HG02870 (cell line): ENCODE data around the gene PRLHR.

Source experiments
- ATAC-seq: cut with Tn5 transposase; IDR thresholded peaks from one replicate; pipeline ENCODE4 v1.9.1; 2021; ENCODE audit warnings: mild to moderate bottlenecking, moderate library complexity; ENCODE audit not compliant: unreplicated experiment

PRLHR gene

GRCh38 chr10:118587881-118588651 lies 7.4 kb downstream of the PRLHR start:
- no peak for ATAC-seq

GRCh38 chr10:118586911-118587310 lies 8.5 kb downstream of the PRLHR start:
- no peak for ATAC-seq

- ATAC-seq: no peak
Measured at GRCh38 chr10:118585794-118586193, 9.7 kb downstream of the PRLHR start.

DNA sequence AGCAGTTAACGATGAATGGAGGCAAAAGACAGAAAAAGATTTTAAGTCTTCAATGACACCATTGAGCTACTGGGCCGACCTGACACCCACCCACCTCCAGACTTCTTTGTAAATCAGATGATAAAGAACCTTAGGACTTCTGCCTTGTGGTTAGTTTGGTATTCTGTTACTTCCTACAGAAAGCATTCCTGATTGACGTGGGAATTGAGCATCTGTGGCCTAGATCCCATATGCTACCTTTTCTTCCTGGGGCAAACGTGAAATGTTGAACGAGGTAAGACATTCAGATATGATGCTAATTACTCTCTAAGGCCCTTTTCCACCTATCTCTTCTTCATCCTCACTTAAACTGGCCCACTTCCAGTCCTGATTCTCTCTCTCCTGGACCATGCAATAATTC lies 10.2 kb downstream of the PRLHR start:
- ATAC-seq: no peak

DNA sequence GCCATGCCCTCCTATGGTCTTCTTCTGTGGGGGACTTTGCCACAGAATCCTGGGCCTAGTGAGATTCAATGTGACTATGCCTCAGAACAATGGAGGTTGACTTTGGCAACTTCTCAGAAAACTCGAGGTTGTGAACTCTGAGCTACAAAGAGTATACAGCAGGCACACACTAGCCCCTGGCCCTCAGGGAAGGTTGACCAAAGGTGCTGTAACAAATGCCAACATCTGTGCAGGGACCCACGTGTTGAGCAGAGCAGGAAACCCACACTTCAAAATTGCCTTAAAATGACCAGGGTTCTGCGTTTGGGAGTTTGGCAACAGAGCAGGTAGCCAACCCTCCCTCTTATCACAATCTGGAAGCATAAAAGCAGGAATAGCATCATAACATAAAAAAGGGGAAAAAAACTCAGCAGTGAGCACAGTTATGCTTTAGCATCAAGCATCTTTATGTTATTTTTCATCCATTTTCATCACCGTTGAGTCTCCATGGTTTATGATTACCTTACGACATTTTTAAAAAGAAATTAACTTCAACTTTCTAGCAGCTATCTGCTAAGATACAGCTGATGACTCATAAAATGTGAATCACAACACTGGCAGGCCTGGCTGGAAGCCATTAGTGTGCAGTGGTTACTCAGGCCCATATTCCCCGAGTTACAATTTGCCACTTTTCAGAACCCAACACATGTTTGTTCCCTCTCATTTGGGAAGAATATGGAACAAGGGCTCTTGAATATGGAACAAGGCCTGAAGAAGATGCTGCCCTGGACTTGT lies 11.1 kb downstream of the PRLHR start:
- ATAC-seq: no peak

- no peak for ATAC-seq
Measured at GRCh38 chr10:118583611-118584010, 11.8 kb downstream of the PRLHR start.

DNA sequence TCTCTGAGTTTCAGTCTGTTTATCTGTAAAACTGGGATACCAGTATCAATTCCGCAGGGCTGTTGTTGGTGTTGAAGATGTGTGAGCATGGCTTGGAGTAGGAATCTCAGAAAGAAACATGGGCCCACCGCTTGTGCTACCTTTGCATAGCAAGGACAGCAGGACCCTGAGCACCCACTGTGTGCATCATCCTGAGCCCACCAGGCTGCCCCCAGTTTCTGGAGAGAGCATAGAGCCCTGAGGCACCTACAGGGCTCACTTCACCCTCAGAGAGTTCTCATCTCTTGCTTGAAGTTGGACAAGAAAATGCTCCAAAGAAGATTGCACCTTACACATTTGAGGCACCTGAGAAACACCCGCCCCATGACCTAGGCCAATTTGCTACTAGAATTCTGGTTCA lies 12.9 kb downstream of the PRLHR start:
- no peak for ATAC-seq

DNA sequence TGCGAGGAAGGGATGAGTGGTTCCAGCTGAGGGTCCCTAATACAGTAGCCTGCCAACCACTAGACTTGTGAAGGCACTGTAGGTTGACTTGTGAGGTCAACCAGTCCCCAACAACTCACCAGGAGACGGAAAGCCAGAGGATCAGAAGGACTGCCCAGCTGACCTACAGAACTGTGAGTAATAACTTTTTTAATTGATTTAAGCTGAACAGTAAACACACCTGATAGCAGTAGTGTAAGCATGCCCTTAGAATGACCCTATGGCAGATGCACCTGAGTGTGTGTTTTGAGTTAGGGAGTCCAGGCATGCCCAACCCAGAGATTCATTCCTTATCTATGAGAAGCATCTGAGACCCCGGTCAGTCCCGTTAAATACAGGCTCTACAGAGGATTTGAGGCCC lies 14.1 kb downstream of the PRLHR start:
- no peak for ATAC-seq

- ATAC-seq: no peak
Measured at GRCh38 chr10:118580702-118581101, 14.7 kb downstream of the PRLHR start.

DNA sequence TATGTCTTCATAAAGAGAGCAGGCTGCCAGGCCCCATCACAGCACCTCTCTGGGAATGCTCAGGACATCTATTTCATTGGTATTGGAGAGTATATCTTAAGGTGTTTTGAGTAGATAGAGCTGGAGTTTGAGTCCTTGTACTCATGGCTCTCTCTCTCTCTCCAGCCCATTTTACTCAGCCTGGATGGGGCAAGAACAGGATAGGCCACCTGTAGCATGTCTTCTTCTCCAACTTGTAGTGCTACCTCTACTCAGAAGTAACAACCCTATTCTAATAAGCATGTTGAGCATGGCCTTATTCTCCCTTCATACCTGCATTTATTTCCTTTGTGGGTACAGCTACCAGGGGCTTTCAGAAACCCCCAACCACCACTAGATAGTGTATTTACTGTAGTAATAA lies 21.9 kb downstream of the PRLHR start:
- no peak for ATAC-seq

- ATAC-seq: no peak
Measured at GRCh38 chr10:118572256-118573041, 23.0 kb downstream of the PRLHR start.

- ATAC-seq: no peak
Measured at GRCh38 chr10:118571123-118571522, 24.3 kb downstream of the PRLHR start.

GRCh38 chr10:118570591-118570990 lies 24.9 kb downstream of the PRLHR start:
- ATAC-seq: no peak

GRCh38 chr10:118569882-118570252 lies 25.6 kb downstream of the PRLHR start:
- ATAC-seq: no peak

GRCh38 chr10:118569241-118569881 lies 26.1 kb downstream of the PRLHR start:
- ATAC-seq: no peak

GRCh38 chr10:118568327-118568848 lies 27.1 kb downstream of the PRLHR start:
- ATAC-seq: no peak

GRCh38 chr10:118567701-118568248 lies 27.7 kb downstream of the PRLHR start:
- ATAC-seq: no peak

GRCh38 chr10:118566911-118567310 lies 28.5 kb downstream of the PRLHR start:
- ATAC-seq: no peak

- no peak for ATAC-seq
Measured at GRCh38 chr10:118565301-118566075, 30.0 kb downstream of the PRLHR start.

DNA sequence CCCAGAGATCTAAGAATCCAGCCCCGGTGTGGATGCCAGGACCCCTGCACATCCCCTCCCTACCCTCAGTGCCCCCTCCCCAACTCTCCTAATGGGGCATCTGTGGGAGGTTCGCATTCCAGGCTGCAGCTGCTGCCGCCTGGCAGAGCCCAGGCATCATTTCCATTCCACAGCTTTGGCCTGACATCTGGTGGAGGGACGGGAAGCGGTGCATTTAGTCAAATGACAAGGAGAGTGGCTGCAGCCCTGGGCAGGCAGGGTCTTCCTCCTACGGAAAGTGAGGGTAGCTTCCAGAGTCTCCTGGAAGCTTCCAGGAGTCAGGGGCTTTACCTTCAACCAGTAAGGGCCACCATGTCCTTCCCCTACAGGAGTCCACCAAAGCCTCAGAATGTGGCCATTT lies 30.8 kb downstream of the PRLHR start:
- ATAC-seq: no peak
